Anterior cingulate cortex (tissue), 58 donors: ENCODE results near the gene KAZALD1.
"Not testable (repeated sequence)": the region's sequence is repeated elsewhere in the genome, so short reads cannot be mapped to it uniquely, and the experiment has no call there.

Experiments used
- DNase-seq, 58 donors: peaks; one replicate each; lab custom pipeline; 2025; lab: John Stamatoyannopoulos, UW

KAZALD1 gene

GRCh38 chr10:101029520-101030295 lies 32.1 kb upstream of the KAZALD1 start:
- DNase-seq: peak in 1 of 58 donors; percentile 9

DNA sequence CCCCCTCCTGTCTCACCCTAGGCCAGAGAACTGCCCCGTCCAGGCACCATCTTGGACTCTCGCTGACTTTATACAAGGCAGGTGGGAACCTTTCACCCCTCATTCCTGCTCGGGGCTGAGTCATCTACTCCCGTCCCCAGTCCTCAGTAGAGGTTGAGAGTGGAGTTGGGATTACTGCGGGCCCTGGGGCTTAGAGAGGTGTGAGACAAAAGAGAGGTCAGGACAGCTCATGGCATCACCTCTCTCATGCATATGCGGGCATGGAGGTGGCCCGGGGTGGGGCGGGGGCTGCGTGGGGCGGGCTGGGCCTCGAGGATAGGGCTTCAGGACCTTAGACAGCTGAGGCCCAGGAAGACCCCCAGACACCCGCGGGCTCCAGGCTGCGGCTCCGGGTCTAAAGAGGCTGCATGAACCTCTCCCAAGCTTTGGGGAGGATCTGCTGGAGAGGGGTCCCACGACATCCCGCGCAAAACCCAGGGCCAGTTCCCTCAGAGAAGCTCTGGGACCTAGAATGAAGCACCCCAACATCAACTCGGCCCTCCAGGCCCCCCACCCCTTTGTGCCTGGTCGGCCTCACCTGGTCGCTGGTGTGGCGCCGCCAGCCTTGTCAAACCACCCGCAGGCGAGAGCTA lies 31.2 kb upstream of the KAZALD1 start:
- DNase-seq: no peak

DNA sequence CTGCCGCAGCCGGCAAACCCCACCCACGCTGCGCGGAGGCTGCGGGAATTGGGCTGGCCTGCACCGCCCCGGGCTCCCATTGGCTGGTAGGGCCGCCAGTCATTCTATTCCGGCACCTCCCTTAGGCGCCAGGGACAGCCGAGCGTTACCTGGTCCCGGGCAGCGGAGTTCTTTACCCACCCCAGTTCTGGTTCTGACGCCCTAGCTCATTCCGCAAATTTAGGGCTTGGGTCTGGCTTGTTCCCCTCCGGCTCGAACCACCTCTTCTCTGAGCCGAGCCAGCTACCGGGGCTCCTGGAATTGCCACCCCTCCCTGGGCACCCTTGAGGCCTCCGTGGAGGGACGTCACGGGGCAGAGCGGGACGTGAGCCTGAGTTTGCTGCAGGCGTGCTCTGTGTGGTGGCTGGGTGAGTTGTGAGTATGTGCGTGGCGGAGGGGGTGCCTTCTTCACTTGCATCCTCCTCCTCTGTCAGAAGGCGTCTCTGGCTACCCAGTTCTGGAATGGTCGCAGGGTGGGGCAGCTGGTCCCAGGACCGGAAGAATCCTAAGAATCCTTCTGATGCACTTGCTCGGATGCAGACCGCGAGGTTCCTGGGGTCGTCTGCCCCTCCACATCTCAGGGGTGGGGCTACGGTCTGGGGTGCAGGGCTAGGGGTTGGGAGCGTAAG lies 30.5 kb upstream of the KAZALD1 start, which contains the start of the genes PDZD7 and SFXN3:
PDZD7 (minus strand) TSS at position 2 of the 668 bp plus-strand sequence. CDS start 910 bp downstream, outside the sequence.
SFXN3 (plus strand) TSS at position 107 of the 668 bp plus-strand sequence. CDS start 3,461 bp downstream, outside the sequence.
- DNase-seq: peak; percentile 51 to 98 (median 92)

DNA sequence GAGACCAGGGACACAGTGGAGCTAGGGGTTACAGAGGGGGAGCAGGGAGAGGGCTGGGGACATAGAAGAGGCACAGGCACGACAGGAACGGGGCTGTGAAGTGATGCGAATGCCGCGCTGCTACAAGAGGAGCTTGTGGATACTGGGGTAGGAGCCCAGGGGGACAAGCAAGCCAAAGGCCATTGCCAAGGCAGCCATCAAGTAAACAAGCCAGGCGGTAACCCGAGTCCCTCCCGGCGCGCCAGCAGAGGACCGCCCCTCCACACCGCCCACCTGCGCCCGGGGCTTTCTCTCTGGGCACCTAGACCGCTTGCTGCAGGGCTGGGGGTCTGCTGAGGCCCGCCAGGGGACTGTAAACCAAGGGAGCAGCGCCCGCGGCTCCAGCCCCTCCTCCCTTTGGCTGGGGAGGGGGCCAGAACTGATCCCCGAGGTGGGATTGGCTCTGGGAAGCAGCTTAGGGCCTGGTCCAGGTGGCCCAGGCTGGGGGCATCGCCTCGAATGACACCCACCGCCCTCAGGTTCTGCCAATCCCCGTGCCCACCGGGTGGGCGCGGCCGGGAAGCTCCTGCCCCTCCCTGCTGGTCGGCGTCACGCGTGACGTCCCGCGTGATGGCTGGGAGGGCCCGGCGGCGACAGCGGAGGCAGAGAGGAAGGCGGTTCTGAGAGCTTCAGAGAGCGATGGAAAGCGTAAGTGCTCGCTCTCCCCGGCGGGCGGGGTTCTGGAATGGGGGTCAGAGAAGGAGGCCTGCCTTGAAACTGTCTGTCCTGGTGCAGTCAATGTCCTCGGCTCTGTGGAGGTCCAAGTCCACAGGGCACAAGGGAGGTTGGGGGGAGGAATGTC lies 29.8 kb upstream of the KAZALD1 start:
- peak in 57 of 58 donors; percentile 36 to 92 (median 82) for DNase-seq

DNA sequence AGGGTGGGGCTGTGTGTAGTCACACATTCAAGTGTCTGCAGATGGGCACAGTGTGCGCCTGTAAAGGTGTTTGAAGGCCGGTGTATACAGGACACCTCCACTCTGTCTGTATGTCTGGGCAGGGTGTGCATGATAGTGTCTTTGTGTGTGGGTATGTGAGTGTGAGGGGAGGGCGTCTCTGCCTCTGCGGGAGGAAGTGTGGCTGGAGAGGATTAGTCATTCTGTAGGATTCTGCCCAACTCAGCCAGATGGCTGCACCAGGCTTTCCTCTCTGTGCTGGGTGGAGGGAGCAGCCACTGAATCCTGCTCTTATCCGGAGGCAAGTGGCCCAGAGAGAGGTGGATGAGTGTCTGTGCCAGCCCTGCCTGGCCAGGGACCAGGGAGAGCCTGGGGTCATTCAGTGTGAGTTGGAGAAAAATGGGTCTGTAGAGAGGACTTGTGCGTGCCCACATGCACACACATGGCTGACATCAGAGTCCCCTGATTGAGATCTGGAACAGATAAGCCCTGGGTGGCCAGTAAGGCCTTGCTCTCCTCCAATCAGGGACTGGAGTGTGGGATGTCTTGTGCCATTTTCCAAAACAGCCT lies 29.1 kb upstream of the KAZALD1 start:
- peak in 57 of 58 donors; percentile 25 to 88 (median 70) for DNase-seq

DNA sequence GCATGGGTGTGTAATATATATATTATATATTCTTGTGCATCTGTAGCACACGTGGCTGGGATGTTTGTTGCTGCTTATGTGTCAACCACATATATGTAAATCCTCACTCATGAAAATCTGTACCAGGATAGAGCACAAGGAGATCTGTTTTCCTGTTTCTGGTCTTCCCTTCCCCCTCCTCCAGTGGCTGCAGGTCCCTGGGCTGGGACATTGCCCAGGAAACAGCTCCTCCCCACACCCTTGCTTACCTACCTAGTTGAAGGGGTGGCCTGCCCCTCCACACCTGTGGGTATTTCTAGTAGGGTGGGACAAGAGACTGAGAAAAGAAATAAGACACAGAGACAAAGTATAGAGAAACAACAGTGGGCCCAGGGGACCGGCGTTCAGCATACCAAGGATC lies 28.5 kb upstream of the KAZALD1 start:
- DNase-seq: no peak

DNA sequence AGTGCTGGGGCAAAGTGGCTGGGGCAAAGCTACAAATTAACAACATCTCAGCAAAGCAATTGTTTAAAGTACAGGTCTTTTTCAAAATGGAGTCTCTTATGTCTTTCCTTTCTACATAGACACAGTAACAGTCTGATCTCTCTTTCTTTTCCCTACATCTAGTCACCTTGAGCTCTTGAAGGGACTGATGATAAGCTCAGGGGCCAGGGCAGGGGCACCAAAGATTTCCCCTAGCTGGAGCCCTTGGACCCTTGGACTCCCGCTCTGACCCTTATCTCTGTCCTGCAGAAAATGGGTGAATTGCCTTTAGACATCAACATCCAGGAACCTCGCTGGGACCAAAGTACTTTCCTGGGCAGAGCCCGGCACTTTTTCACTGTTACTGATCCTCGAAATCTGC lies 27.4 kb upstream of the KAZALD1 start:
- DNase-seq: not testable (repeated sequence)

GRCh38 chr10:101035314-101035713 lies 26.5 kb upstream of the KAZALD1 start:
- no peak for DNase-seq

DNA sequence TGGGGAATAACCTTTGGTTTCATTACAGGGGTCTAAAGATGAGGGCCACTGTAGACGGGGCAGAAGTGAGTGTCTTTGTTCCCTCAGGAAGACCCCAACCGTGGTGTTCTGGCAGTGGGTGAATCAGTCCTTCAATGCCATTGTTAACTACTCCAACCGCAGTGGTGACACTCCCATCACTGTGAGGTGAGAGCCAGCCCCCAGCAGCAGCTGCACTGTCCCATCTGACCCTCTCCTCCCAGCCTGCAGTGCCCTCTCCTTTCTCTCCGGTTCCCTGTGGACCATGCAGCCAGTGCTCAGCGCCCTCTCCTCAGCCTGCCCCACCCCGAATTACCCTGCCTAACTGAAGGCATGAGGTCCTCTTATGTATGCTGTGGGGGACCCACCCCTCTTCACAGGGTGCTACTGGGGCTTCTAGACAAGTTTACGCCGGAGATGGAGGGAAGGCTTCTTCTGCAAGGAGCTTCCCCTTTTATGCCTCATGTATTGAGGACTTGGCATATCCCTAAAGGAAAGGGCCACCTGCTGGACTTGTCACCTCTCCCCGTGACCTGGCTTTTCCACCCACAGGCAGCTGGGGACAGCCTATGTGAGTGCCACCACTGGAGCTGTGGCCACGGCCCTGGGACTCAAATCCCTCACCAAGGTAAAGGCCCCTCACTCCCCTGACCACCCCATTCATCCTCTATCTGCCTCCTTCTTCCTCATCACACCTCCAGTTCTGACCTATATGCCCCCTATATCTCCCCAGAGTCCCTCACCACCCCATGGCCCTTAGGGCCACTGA lies 25.7 kb upstream of the KAZALD1 start:
- no peak for DNase-seq

DNA sequence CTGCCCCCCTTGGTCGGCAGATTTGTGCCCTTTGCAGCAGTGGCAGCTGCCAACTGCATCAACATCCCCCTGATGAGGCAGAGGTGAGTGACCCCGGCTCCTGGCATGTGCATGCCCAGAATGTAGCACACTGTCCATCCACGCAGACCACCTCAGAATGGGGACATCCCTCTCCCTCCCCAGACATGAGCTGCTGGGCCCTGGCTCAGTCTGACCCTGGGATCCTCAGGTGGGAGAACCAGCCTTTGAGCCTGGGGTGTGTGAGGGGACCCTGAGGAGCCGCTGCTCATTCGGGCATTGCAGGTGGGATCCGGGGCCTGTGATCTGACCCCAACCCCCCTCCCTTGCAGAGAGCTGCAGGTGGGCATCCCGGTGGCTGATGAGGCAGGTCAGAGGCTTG lies 25.1 kb upstream of the KAZALD1 start:
- DNase-seq: no peak

- no peak for DNase-seq
Observed at GRCh38 chr10:101038484-101038883, 23.3 kb upstream of the KAZALD1 start.

GRCh38 chr10:101040061-101040460 lies 21.7 kb upstream of the KAZALD1 start:
- DNase-seq: peak in 3 of 58 donors; percentile 10 to 12 (median 11)

DNA sequence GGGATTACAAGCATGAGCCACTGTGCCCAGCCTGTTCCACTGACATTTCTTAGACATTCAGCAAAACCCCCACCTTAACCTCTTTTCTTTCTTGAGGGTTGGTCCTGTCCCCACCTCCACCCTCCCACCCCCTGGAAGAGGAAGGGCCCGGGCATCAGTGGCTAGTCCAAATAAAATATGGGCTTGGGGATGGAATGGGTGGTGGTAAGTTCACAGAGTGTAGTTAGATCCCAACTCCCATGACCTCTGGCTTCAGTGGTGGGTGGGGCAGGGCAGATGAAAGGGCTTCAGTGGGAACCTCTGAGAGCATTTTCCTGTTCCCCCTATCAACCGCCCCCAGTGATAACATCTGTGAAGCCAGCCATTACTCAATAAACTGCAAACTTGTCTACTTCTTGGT lies 20.9 kb upstream of the KAZALD1 start:
- no peak for DNase-seq

DNA sequence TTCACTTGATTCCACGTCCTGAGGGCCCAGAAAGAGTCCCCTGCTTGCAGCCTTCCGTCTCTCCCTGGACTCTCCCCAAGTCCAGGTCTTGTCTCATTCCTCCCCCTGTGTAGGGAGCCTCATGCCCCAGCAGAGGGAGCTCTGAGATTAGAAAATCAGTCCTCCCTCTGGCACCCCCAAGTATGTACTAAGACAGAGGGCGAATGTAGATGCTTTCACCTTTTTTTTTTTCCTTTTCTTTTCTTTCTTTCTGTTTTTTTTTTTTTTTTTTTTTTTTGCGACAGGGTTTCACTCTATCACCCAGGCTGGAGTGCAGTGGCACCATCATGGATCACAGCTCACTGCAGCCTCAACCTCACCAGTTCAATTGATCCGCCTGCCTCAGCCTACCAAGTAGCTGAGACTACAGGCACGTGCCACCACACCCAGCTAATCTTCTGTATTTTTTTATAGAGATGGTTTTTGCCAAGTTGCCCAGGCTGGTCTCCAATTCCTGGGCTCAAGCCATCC lies 20.5 kb upstream of the KAZALD1 start:
- DNase-seq: peak in 51 of 58 donors; percentile 15 to 89 (median 65)

GRCh38 chr10:101042118-101042517 lies 19.7 kb upstream of the KAZALD1 start:
- no peak for DNase-seq

GRCh38 chr10:101042667-101043362 lies 19.0 kb upstream of the KAZALD1 start:
- DNase-seq: peak; percentile 20 to 93 (median 77)

DNA sequence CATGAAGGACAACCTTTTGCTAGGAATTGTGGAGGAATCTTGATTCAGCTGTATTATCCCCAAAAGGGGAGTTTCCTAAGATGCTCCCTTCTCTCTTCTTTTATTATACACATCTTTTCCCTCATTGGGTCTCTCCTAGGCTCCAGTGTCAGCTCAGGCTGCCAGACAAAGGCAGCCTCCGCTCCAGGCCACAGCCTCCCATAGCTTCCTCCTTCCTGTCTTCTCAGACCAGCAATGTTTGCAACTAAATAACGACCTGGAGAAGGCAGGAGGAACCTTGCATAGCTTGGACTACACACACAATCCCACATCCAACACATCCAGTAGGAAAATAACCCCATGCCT lies 18.5 kb upstream of the KAZALD1 start:
- DNase-seq: no peak

- DNase-seq: no peak
Observed at GRCh38 chr10:101044117-101044516, 17.7 kb upstream of the KAZALD1 start.
